NCI-H1417 (cell line): Measurements from ENCODE around the gene AGRP.
"Not testable (repeated sequence)": the region's sequence is repeated elsewhere in the genome, so short reads cannot be mapped to it uniquely, and the experiment has no call there.

ENCODE experiments used
- DNase-seq, 3 experiments: peaks; one replicate each; lab custom pipeline; 2025; lab: John Stamatoyannopoulos, UW

AGRP gene

DNA sequence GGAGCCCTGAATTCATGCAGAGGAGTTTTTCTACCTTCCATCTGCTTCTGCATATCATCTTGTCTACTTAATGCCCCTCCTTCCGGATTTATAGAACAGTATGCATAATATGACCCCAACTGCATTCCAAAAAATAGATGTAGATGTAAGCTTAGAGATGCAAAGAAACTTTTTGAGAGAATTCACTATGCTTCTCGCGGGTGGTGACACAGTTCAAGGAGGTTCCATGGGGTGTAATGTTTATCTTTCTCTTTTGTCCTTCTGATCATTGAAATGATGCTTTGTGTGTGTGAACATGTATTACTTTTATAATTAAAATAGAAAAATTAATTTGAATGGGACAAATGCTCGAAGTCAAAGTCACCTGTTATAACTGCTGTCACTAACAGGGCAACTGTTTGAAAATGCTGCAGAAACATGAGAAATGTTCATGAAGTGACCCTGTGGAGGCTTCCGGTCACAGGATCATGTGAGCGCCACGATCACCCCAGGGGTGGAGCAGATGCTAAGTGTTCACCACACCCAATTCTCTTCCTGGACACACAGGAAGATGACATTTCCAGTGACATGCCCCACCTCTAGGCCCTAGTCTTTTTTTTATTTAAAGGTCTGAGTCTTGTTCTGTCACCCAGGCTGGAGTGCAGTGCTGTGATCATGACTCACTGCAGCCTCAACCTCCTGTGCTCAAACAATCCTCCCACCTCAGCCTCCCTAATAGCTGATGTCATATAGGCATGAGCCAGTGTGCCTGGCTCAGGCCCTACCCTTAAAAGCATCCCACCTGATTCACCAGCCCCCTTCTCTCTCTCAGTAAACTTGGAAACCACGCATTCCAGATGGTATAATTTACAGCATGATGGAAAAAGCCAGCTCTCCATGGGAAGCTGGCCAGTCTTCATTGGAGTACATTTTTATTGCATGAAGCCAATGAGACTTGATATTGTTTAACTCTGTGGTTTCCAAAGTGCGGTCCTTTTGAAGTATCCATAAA, 21.0 kb upstream of the AGRP start:
- DNase-seq: peak in 2 of 3 experiments; percentile 5 to 6

GRCh38 chr16:67499106-67499505, 15.8 kb upstream of the AGRP start:
- no peak for DNase-seq

DNA sequence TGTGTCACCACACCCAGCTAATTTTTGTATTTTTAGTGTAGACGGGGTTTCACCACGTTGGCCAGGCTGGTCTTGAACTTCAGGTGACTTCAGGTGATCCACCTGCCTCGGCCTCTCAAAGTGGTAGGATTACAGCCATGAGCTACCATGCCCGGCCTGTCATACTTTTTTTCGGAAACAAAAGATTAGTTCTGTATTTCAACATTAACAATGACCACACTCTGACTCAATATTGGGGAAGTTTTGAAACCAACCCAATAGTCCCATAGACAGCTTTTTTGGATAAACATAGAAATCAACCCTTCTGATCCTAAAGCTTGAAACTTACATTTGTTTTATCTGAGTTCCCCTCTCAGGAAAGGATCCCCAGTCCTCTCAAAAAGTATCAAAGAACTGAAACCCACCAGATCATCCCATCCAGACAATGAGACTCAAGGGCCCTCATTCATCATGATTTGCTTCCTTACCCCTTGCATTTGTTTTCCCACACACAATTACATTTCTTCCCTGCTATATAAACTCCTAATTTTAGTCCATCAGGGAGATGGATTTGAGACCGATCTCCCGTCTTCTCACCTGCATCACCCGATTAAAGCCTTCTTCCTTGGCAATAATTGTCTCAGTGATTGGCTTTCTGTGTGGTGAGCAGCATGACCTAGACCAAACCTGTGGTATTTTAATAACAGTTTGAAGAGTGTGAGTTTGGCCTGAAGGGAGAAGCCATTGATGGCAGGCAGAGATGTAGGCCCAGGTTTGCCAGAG, 7.2 kb upstream of the AGRP start:
- no peak for DNase-seq

- no peak for DNase-seq
These were observed 6.2 kb upstream of the AGRP start for GRCh38 chr16:67489401-67490083.

GRCh38 chr16:67487561-67487960, 4.2 kb upstream of the AGRP start:
- DNase-seq: not testable (repeated sequence)

DNA sequence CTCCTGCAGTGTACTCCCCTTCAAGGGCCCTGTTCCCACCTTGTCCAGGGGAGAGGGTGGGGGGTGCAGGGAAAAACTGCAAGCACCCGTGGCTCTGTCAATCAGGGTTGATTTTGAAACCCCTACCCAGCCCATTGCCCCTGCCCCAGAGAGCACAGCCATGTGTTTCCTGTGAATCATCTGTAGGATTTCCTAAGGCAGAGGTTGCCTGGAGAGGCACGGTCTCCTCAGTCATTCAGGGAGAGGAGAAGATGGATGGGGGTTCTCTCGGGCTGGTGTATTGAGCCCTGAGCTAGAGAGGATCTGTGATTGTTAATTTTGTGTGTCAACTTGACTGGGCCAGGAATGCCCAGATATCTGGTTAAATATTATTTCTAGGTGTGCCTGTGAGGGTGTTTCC, 3.5 kb upstream of the AGRP start:
- DNase-seq: no peak

- no peak for DNase-seq
These were observed 581 bp upstream of the AGRP start for GRCh38 chr16:67483731-67484525.

- no peak for DNase-seq
These were observed 968 bp downstream of the AGRP start for GRCh38 chr16:67482233-67482924.

DNA sequence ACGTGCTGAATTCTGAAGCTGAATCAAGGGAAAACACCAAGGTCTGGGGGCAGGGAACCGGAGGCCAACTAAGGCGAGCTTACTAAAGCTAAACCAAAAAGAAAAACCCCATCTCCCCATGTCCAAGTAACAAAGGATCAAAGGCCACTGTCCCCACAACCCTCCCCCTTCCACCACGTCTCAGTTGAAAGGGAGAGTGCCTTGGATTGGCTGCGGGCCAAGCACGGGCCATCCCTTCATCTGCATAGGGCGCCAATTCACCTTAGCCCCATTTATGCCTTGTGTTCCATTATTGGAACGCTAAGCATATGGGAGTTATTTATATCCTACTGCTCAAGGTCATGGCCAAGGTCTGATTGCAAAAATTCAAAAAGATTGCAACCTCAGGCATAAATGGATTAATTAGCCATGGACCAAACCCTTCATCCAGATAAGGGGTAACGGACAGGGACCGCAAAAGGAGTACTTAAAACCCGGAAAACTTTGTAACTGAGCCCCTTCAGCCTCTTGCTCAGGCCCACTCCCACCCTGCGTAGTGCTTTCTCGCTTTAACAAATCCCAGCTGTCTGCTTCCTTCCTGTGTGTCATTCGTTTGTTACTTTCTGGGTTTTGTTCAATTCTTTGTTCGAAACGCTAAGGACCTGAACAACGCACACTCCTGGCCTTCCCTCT, 1.6 kb downstream of the AGRP start:
- DNase-seq: peak in 2 of 3 experiments; percentile 36 to 86

DNA sequence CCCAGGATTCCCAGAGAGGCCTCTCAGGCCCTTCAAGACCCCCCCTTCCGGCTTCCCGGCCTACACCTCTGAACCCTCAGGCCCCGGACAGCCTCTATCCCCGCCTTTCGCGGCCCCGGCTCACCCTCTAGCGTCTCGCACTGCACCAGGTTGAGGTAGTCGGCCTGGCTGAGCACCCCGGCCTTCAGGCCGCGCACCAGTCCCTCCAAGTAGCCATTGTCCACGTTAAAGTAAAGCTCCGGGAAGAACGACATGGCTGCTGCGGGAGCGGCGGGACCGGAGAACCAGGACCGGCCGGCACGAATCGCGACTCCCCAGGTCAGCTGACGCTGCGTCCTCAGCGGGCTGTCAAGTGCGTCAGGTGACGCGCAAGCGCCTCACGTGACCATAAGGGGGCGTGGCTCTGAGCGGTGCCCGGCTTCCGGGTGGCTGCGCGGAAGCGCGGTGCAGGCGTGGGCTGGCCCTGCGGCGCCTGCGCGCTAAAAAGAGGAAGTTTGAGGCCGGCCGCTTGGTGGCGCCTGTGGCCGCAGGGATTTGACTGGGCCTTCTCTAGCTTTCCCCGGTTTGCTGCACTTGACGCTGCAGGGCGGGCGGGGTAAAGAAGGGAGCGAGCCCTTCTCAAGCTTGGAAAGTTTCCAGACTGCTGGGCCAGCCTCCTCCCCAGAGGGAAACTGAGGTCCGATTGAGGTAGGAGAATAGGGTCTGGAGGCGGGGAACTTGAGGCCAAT, 2.4 kb downstream of the AGRP start, which contains the start of gene ATP6V0D1:
ATP6V0D1 (minus strand) TSS at position 325 of the 728 bp plus-strand sequence; CDS start at position 254, 71 bp downstream.
- peak; percentile 96 to 98 (median 96) for DNase-seq

DNA sequence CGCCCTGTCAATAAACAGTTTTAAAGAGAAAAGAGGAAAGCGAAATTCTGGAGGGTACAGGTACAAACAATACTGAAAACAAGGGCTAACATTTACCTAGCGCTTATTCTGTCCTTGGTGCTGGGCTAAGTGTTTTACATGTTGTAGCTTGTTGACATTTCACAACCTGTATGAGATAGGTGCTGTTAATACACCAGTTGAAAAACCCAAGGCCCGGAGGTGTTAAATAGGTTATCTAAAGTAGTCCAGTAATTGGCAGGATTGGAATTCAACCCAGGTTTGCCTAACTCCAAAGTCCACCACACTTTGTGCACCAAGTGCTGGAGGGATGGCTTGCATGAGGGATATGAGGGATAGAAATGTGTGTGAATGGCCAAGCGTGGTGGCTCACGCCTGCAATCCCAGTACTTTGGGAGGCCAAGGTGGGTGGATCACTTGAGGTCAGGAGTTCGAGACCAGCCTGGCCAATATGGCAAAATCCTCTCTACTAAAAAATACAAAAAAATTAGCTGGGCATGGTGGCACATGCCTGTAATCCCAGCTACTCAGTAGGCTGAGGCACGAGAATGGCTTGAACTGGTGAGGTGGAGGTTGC, 5.3 kb downstream of the AGRP start:
- no peak for DNase-seq

GRCh38 chr16:67474551-67475455, 8.5 kb downstream of the AGRP start:
- DNase-seq: peak in 1 of 3 experiments; percentile 19

- DNase-seq: no peak
These were observed 11.5 kb downstream of the AGRP start for GRCh38 chr16:67471758-67472384.

GRCh38 chr16:67470359-67470758, 13.0 kb downstream of the AGRP start:
- DNase-seq: peak; percentile 17 to 75 (median 34)

DNA sequence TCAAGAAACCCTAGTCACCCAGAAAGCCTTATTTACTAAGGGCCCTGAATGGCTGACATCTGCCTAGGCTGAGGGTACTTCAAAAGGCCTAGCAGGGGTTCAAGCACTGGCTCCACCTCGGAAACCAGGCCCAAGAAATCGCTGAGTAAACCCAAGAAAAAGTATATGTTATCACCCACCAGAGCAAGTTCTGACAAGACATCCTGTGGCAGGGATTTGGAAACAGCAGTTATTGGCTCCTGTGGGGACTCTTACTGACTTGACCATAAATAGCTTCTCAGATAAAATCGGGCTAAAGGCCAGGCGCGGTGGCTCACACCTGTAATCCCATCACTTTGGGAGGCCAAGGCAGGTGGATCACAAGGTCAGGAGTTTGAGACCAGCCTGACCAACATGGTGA, 14.6 kb downstream of the AGRP start:
- no peak for DNase-seq

- DNase-seq: no peak
These were observed 16.8 kb downstream of the AGRP start for GRCh38 chr16:67466581-67466980.

GRCh38 chr16:67464565-67464964, 18.8 kb downstream of the AGRP start:
- DNase-seq: no peak
